HPDE6-E6E7 (cell line): ENCODE results near the gene CDKN2D.

Experiments
- DNase-seq: peaks from one replicate; pipeline ENCODE4 v3.0.0; 2011; ENCODE audit warnings: missing footprints; ENCODE audit errors: extremely low spot score

CDKN2D gene

GRCh38 chr19:10520652-10521318 lies 48.0 kb downstream of the CDKN2D start:
- peak; percentile 98 for DNase-seq

- no peak for DNase-seq
These were observed 49.4 kb downstream of the CDKN2D start for GRCh38 chr19:10519421-10519820.

GRCh38 chr19:10518444-10519361 lies 50.1 kb downstream of the CDKN2D start:
- no peak for DNase-seq

- no peak for DNase-seq
These were observed 50.9 kb downstream of the CDKN2D start for GRCh38 chr19:10517760-10518443.

- DNase-seq, result no peak
These were observed 51.4 kb downstream of the CDKN2D start, which contains the start of gene S1PR5 for GRCh38 chr19:10517361-10517759. Gene S1PR5 (minus strand): TSS chr19:10517447. CDS start chr19:10515011, 2,436 bp downstream.

- peak; percentile 51 for DNase-seq
These were observed 52.0 kb downstream of the CDKN2D start for GRCh38 chr19:10516671-10517286.
